HG02981 (cell line): ENCODE results near the gene CMIP.

Experiments
- ATAC-seq: cut with Tn5 transposase; IDR thresholded peaks from one replicate; pipeline ENCODE4 v1.9.1; 2021; ENCODE audit warnings: mild to moderate bottlenecking, moderate library complexity; ENCODE audit not compliant: unreplicated experiment

Gene CMIP

DNA sequence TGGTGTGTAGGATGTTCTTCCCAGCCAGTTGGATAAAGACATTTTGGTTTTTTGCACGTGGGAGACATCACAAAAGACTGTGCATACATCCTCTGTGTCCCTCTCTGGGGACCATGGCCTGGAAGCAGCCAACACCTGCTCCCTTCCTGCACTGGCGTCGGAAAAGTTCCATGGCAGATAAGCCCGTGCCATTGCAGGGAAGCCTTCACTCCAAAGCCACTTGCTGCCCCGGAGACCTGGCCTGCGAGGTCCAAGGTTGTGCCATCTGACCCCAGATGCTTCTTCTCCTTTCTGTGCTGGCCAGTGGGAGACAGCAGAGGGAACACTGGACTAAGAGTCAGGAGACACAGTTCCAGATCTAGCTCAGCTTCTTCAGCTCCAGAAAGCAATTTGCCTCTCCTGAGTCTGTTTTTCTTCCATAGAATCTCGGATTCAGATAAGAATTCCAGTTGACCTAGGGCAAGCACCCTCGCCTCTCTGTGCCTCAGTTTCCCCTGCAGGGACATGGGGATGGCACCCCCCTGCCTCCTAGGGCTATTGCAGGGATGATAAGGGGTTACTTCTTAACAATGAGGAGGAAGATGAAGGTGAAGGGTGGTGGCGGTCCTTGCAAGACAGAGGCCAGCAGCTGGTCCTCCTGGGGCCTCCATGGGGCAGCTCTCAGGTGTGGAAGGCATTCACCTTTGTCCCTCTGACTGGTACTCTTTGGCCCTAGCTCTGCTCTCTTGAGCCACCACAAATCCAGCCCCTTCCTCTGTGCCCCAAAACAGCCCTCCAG, 134.2 kb downstream of the CMIP start:
- no peak for ATAC-seq

DNA sequence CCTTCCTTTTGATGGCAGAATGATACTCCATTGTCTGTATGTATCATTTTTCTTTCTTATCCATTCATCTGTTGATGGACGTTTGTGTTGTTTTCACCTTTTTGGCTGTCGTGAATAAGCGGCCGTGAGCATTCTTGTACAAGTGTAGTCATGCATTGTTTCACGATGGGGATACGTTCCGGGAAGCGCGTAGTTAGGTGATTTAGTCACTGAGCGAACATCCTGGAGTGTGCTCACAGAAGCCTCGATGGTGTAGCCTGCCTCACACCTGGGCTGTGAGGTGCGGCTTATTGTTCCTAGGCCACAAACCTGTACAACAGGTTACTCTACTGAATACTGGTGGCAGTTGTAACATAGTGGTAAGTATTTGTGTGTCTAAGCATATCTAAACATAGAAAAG, 136.5 kb downstream of the CMIP start:
- ATAC-seq: no peak

DNA sequence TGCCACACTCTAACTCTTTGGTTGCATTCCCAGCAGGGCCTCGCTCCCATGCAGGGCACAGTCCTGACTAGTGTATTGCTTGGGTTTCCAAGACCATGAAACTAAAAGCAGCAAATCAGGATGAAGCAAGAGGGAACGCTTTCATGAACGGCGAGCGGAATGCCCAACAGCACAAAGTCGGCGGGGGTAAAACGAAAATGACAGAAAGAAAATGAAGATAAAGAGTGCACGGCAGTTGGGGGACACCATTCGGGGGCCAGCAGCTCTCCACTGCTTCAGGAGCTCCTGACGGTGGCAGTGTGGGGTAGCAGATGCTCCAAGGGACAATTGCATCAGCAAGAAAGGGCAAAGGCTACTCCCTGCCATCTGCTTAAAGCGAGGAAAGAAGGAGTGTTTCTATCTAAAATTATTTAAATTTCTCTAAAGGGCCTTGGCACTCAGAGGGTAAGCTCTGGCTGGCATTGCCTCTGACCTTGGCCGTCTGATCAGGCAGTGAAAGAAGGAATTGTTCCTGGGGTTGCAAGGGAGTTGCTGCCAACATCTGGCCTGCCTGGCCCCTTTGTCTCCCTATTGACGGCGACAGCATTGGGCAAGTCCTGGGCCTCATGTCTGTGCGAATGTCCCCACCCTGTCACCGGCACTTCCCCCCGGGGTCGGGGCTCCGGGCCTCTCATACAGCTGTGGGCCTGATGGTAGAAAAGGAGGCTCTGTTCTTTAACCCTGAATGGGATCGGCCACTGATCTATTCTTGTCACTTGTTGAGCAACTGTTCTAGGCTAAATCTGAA, 138.2 kb downstream of the CMIP start:
- ATAC-seq: no peak

DNA sequence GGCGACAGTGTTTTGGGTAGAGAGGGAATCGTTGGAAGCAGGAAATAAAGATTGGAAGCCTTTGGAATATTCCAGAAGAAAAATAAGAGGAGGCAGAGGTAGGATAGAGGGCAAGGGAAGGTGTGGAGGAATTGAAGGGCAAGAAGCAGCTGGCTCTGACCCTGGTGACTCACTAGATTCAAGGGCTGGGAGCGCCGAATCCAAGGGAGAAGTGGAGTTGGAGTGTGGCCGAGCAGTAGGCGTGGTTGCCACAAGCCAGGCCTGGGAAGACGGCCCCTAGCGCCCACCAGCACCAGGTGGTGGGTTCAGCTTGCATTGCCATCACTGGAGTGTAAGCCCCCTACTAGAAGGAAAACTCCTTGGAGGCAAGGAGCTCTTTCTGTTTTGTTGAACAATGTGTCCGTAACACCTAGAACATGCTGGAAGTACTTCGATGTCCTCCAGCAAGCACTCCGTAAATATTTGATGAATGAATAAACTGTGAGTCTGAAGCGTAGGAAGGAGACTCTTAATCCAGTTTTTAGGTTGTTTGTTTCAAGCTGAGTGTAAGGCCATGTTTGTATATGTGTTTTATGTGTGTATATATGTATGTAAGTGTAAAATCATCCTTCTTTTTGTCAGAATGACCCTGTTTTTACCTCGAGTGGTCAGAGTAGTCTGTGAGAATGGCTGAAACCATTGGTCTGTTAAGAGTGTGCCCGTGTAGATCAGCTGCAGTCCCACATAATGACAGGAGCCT, 139.5 kb downstream of the CMIP start:
- ATAC-seq: no peak

DNA sequence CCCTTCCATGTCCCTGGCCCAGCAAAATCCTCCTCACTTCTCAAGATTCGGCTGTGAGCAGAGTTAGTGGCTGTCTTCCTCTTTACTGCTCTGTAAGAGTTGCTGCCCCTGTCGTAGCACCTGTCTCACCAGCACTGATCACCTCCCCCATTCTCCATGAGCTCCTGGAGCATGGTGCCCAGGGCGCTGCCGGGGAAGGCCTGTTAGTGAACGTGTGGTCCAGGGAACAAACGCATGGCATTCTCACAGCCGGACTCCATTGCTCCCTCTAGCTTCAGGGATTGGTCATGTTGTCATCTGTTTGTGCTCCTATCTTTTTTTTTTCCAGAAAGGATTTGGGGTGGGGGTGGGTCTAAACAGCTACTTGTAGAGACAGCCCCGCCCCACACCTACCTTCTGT, 141.2 kb downstream of the CMIP start:
- ATAC-seq: no peak

DNA sequence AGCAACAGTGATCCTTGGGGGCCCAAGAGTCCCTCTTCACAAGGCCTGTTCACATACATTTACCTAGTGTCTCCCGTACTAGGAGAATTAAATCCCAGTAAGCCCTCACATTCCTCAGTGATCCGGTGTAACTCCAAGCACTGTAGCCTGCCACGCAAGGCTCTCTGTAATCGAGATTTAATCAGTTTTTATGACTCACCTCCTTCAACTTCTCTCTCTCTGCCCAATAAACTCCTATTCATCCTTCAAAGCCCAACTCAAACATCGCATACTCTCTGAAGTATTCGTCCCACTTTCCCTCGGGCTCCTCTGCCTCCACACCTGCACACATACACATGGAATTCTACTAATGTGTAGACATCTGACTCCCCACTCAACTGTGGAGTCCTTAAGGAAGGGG, 141.8 kb downstream of the CMIP start:
- ATAC-seq: no peak

DNA sequence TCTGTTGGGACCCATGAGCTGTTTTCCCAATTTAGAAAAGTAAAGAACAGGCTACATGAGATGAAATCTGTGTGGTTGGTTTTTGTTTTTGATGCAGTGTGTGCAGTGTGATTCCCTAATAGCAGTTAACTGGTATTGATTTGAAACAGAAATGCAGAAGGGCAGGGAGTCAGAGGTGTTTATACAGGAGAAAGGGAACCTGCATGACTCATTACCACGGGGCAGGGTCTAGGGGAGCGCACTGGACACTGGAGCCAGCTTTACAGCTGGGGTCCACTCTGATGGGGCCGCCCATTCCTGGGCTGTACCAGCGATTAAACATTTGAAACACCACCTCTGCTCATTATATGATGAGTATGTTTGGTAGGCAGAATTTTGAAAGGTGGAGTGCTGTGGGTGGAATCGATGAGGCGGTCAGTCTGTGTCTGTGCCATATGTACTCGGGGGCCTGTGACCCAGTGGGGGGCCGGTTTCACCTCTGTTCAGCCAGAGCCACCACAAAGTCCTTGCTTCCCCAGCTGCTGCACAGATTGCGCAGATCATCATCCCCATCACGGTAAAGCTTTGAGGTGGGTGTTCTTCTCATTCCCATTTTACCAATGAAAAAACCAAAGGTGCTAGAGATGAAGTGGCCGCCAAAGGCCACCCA, 142.5 kb downstream of the CMIP start:
- ATAC-seq: no peak

DNA sequence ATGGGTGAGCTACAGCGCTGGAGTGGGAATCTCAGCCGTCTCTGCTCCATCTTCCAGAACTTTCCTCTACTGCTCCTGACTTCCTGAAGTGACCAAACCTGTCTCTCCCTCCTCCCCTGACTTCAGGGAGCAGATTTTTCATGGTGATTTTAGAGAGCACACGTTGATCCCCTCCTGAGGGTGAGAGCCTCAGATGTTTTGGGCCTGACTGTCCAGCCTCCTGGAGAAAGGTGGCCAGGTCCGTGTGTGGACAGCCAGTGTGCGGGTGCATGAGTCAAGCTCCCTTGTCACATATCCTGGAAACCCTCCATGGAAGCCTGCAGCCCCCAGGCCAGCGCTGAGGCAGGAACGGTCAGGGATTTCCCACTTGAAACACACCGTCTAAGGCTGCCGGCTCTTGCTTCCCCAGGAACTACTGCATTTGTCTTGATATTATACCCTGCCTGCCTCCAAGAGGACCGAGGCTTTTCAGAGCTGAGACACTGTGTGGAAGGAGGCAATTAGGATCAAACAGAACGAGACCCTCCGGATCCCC, 143.1 kb downstream of the CMIP start:
- no peak for ATAC-seq

DNA sequence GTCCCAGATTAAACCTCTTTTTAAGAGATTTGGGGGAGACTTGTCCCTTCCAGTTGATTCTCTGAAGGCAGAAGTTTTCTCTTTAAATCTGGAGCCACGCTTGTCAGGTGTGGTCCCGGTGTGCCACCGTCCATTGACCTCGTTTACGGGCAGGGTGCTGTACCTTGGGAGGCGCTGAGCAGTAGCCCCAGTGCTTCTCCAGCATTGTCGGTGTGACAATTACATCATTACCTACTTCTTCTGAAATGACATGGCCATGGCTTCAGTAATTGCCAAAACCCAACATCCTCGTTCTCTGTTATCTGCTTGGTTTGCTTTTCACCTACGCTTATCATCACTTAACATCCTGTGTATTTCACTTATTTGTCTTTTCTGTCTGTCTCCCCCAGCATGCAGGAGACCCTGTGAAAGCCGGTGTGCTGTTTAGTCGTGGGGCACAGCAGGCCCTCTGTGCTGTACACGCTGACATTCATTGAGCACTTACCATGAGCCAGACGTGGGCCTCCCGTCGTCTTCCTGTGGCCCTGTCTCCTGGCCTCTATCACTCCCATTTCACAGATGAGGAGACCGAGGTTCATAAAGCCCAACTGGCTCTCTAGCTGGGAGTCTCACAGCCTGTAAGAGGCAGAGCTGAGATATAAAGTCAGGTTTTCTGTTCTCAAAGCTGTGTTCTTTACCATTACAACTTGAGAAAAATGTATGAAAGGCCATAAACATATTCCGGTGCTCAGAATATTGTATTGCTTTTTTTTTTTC, 143.9 kb downstream of the CMIP start:
- ATAC-seq: no peak

DNA sequence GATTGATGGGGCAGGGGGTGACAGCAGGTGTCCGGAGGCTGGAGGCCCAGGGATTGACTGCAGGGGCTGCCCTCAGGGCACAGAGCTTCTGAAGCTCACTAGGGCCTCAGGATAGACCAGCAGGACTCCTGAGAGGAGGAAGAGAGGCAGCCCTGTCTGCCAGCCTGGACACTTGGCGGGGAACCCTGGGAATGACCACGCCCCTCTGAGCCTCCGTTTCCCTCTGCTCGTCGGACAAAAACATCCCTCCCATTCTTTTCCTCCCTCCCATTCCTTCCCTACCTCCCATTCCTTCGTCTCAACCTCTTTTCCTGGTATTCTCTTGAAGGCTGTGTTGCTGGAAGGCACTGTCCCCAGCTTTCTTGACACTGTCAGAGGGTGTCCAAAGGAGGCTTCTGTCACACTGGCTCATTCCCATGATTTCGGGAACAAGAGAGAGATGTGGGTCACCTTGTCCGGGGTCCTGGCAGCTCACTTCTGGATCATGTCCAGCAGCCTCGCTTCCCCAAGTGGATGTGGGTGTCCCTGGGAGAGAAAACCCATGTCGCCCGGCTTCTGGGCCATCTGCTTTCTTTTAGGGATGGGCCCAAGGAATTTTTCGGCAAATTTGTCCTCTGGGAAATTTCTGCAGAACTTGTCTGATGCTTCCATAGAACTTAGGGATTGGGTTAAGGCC, 145.5 kb downstream of the CMIP start:
- no peak for ATAC-seq

DNA sequence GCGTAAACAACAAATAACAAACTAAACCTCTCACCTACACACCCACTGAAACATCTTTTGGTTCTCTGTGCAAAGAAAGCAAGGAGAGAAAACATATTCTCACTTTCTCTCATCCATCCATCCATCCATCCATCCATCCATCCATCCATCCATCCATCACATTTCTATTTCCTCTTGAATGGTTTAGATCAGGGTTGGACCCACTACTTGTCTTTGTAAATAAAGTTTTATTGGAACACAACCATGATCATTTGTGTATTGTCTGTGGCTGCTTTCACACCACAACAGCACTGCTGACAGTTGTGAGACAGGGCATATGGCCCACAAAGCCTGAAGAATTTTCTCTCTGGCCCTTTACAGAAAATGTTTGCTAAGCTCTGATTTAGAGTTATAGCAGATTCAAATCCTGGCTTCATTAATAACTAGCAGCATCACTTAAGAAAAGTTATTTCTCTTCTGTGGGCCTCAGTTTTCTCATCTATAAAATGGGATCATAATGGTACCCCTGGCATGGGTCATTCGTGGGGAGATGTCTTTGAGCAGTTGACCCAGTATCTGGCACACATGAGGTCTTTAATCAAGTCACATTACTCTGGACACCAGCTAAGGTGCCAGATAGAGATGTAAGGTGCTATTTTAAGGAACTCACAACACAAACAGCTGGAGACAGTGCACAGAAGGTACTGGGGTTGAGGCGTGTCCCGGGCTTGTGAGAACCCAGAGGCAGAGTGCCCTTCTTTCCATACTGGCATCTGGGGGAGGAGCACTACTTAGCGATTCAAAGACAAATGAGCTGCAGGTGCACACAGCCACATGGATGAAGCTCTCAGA, 146.3 kb downstream of the CMIP start:
- ATAC-seq: no peak

DNA sequence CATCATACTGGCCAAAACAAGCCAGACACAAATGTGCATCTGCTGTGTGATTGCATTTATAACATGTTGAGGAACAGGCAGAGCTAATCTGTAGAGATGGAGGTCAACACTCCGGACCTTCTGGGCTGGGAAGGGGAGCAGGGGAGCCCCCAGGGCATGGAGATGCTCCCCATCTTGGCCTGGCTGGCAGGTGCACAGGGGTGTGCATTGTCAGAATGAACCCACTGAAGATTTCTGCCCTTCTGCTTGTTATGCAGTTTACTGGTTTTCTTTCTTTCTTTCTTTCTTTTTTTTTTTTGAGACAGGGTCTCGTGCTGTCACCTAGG, 146.9 kb downstream of the CMIP start:
- no peak for ATAC-seq

DNA sequence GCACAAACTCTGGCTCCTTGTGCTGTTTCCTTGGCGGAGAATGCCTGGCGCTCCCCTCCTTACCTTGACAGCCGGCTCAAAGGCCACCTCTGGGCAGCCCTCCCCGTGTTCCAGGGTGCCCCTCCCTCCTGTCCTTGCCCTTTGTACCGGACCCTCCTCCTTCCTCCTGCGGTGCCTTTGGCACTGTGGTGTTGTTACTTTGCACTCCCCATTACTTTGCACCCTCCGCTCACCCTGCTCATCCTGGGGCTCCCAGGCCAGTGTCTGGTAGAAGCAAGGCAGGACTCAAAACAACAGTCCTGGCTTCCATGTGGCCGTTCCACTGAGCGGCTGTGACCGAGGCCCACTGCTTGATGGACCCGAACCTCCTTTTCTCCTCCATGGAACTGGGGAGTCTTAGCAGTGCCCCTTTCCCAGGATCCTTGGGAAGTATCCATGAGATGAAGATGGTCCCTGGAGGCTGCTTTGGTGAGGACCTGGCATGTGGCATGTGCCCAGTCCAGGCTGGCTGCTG, 147.8 kb downstream of the CMIP start:
- no peak for ATAC-seq

DNA sequence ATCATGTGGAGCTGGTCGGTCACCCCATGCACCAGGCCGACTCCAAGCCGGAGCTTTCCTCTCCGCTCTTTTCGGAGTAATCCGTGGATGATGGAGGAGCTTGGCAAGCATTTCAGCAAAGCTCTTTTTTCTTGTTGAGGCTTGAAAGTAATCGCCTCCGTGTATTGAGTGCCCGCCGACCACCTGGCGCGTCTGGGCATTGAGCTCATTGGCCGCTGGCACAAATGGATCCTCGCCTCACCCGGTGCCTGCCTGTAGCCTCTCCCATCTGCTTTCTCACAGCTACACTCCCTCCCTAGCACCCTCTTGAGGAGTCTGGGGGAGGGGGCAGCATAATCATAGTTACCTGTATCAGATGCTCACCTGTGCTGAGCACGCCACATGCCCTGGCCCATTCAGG, 148.9 kb downstream of the CMIP start:
- ATAC-seq: no peak

DNA sequence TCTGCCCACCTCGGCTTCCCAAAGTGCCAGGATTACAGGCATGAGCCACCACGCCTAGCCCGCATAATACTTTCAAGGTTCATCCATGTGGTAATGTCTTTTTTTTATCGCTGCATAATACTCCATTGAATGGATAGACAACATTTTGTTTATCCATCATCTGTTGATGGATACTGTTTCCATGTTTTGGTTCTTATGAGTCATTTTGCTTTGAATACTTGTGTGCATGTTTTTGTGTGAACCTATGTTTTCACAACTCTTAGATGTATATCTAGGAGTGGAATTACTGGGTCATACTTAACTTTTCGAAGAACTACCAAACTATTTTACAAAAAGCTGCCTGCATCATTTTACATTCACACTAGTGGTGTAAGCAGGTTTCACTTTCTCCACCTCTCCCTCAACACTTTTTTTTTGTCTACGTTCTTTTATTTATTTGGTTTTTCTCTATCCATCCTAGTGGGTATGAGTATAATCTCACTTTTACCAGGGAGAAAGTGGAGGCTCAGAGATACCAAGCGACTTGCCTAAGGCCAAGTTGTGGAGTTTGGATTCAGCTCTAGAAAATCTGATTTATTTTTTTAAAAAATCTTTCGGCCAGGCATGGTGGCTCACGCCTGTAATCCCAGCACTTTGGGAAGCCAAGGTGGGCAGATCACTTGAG, 151.2 kb downstream of the CMIP start:
- no peak for ATAC-seq

DNA sequence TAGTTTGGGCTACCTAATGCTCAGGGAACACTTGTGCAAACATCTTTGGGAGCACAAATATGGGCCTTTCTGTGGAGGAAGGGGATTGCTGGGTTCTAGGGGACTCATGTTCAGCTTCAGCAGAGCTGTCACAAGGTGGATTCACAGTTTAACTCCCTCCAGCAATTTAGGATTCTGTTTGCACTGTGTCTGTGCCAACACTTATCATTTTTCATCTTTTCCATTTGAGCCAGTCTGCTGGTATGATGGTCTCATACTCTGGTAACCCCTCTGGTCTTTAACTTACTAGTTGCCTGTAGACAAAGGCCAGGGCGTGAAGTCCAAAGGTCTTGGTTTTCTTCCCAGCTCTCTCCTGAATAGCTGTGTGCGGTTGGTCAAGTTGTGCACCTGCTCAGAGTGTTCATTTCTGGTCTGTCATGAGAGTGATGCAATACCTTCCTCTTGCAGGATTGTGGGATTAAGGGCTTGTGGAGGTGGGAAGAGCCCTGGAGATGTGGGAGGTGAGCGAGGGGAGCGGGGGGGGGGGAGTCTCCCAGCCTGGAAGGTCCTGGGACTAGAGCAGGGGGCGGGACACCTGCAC, 152.6 kb downstream of the CMIP start:
- ATAC-seq: no peak

DNA sequence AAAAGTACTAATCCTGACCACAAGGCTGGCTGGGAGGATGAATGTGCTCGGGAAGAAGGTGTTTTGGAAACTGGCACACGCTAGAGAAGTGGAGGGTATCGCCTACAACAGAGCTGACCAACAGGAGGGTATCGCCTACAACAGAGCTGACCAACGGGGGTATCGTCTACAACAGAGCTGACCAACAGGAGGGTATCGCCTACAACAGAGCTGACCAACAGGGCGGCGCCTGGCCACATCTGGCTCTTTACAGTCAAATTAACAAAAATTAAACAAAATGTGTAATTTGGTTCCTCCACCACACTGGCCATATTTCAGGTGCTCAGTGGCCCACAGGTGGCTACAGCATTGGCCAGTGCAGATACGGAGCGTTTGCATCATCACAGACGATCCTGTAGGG, 153.5 kb downstream of the CMIP start:
- no peak for ATAC-seq
